ENCODE data around the gene ANGPT4. TPM values are rescaled to one million over a fixed set of nuclear protein-coding genes. Genes with fewer than 3 reads are reported as not detected.

Gene ANGPT4
- total RNA-seq, 2 experiments from 2014 or later, result not detected

GRCh38 chr20:878511-879307 lies 37.4 kb downstream of the ANGPT4 start:
- DNase-seq (peak; percentile 56), ATAC-seq (no peak)
- no peak overlapping the region for H3K4me3 Mint-ChIP-seq
- no peaks in the 10 kb centered on the region for H3K27me3 Mint-ChIP-seq (ENCODE audit: low read depth)
- H3K4me1 Mint-ChIP-seq (ENCODE audit: low read depth), result peaks cover 31% of the 10 kb centered on the region
- ChIA-PET CTCF (interaction anchor here (0.6 kb wide), 1 partner anchor 233 kb away, joined by 3 read pairs; no protein-coding TSS in a partner anchor), POLR2A (no interaction called here)
- no peaks in the 10 kb centered on the region for H3K36me3 Mint-ChIP-seq (ENCODE audit: low read depth)
- H3K9me3 Mint-ChIP-seq (ENCODE audit: insufficient read depth), result no peaks in the 10 kb centered on the region
- no peak overlapping the region for H3K27ac Mint-ChIP-seq

GRCh38 chr20:877814-878213 lies 38.3 kb downstream of the ANGPT4 start:
- Mint-ChIP-seq H3K36me3 (ENCODE audit: low read depth) (no peaks in the 10 kb centered on the region), H3K9me3 (ENCODE audit: insufficient read depth) (no peaks in the 10 kb centered on the region), H3K4me1 (ENCODE audit: low read depth) (peaks cover 32% of the 10 kb centered on the region), H3K4me3 (no peak overlapping the region), H3K27ac (no peak overlapping the region), H3K27me3 (ENCODE audit: low read depth) (no peaks in the 10 kb centered on the region)
- CTCF ChIA-PET, result interaction anchor here (1.0 kb wide), 1 partner anchor 78 kb away, joined by 3 read pairs; no protein-coding TSS in a partner anchor
- no peak for ATAC-seq
- DNase-seq, result no peak
- POLR2A ChIA-PET, result interaction anchor here (1.0 kb wide), 1 partner anchor 45 kb away, joined by 3 read pairs; the partner anchor contains the start of gene FAM110A

GRCh38 chr20:875115-875514 lies 41.0 kb downstream of the ANGPT4 start:
- no peak for ATAC-seq
- H3K4me1 Mint-ChIP-seq (ENCODE audit: low read depth), result peaks cover 9% of the 10 kb centered on the region

GRCh38 chr20:873875-874607 lies 42.1 kb downstream of the ANGPT4 start:
- DNase-seq, result no peak
- H3K27ac Mint-ChIP-seq, result no peak overlapping the region
- H3K4me1 Mint-ChIP-seq (ENCODE audit: low read depth), result peaks cover 9% of the 10 kb centered on the region
- ChIA-PET CTCF (no interaction called here), POLR2A (no interaction called here)
- no peaks in the 10 kb centered on the region for H3K9me3 Mint-ChIP-seq (ENCODE audit: insufficient read depth)
- H3K27me3 Mint-ChIP-seq (ENCODE audit: low read depth), result no peaks in the 10 kb centered on the region
- no peak for ATAC-seq
- H3K4me3 Mint-ChIP-seq, result no peak overlapping the region
- no peaks in the 10 kb centered on the region for H3K36me3 Mint-ChIP-seq (ENCODE audit: low read depth)

More at GRCh38 chr20:875115-875514, 41.0 kb downstream of the ANGPT4 start:
- ChIA-PET CTCF (interaction anchor here (0.9 kb wide), 1 partner anchor 42 kb away, joined by 3 read pairs; the partner anchor contains the start of gene FAM110A), POLR2A (no interaction called here)
- H3K4me3 Mint-ChIP-seq, result no peak overlapping the region
- DNase-seq, result no peak
- no peak overlapping the region for H3K27ac Mint-ChIP-seq
- H3K9me3 Mint-ChIP-seq (ENCODE audit: insufficient read depth), result no peaks in the 10 kb centered on the region
- H3K36me3 Mint-ChIP-seq (ENCODE audit: low read depth), result no peaks in the 10 kb centered on the region
- no peaks in the 10 kb centered on the region for H3K27me3 Mint-ChIP-seq (ENCODE audit: low read depth)

- DNase-seq (no peak), ATAC-seq (no peak)
- no peaks in the 10 kb centered on the region for H3K36me3 Mint-ChIP-seq (ENCODE audit: low read depth)
- H3K4me3 Mint-ChIP-seq, result no peak overlapping the region
- no peaks in the 10 kb centered on the region for H3K9me3 Mint-ChIP-seq (ENCODE audit: insufficient read depth)
- H3K4me1 Mint-ChIP-seq (ENCODE audit: low read depth), result peaks cover 9% of the 10 kb centered on the region
- H3K27me3 Mint-ChIP-seq (ENCODE audit: low read depth), result no peaks in the 10 kb centered on the region
- H3K27ac Mint-ChIP-seq, result no peak overlapping the region
- ChIA-PET CTCF (interaction anchor here (0.9 kb wide), 1 partner anchor 60 kb away, joined by 3 read pairs; no protein-coding TSS in a partner anchor), POLR2A (no interaction called here)
Measured at GRCh38 chr20:872855-873520, 43.1 kb downstream of the ANGPT4 start.

- no peaks in the 10 kb centered on the region for H3K36me3 Mint-ChIP-seq (ENCODE audit: low read depth)
- no peaks in the 10 kb centered on the region for H3K27me3 Mint-ChIP-seq (ENCODE audit: low read depth)
- CTCF ChIA-PET, result no interaction called here
- H3K27ac Mint-ChIP-seq, result no peak overlapping the region
- H3K4me3 Mint-ChIP-seq, result no peak overlapping the region
- no peaks in the 10 kb centered on the region for H3K9me3 Mint-ChIP-seq (ENCODE audit: insufficient read depth)
- DNase-seq (no peak), ATAC-seq (no peak)
- POLR2A ChIA-PET, result no interaction called here
- peaks cover 9% of the 10 kb centered on the region for H3K4me1 Mint-ChIP-seq (ENCODE audit: low read depth)
Measured at GRCh38 chr20:871948-872347, 44.2 kb downstream of the ANGPT4 start.

- Mint-ChIP-seq H3K9me3 (ENCODE audit: insufficient read depth) (no peaks in the 10 kb centered on the region), H3K27me3 (ENCODE audit: low read depth) (no peaks in the 10 kb centered on the region), H3K4me1 (ENCODE audit: low read depth) (peaks cover 9% of the 10 kb centered on the region), H3K36me3 (ENCODE audit: low read depth) (no peaks in the 10 kb centered on the region), H3K4me3 (no peak overlapping the region), H3K27ac (no peak overlapping the region)
- ATAC-seq, result no peak
- ChIA-PET CTCF (no interaction called here), POLR2A (no interaction called here)
- no peak for DNase-seq
Measured at GRCh38 chr20:871436-871835, 44.7 kb downstream of the ANGPT4 start.

GRCh38 chr20:870758-871157 lies 45.4 kb downstream of the ANGPT4 start:
- DNase-seq (no peak), ATAC-seq (no peak)
- H3K27me3 Mint-ChIP-seq (ENCODE audit: low read depth), result no peaks in the 10 kb centered on the region
- H3K36me3 Mint-ChIP-seq (ENCODE audit: low read depth), result no peaks in the 10 kb centered on the region
- H3K27ac Mint-ChIP-seq, result no peak overlapping the region
- no peak overlapping the region for H3K4me3 Mint-ChIP-seq
- no peaks in the 10 kb centered on the region for H3K9me3 Mint-ChIP-seq (ENCODE audit: insufficient read depth)
- ChIA-PET CTCF (no interaction called here), POLR2A (no interaction called here)
- peaks cover 9% of the 10 kb centered on the region for H3K4me1 Mint-ChIP-seq (ENCODE audit: low read depth)

- Mint-ChIP-seq H3K36me3 (ENCODE audit: low read depth) (no peaks in the 10 kb centered on the region), H3K4me3 (no peak overlapping the region), H3K27ac (no peak overlapping the region), H3K4me1 (ENCODE audit: low read depth) (peaks cover 9% of the 10 kb centered on the region), H3K27me3 (ENCODE audit: low read depth) (peaks cover 3% of the 10 kb centered on the region), H3K9me3 (ENCODE audit: insufficient read depth) (no peaks in the 10 kb centered on the region)
- ChIA-PET POLR2A (interaction anchor here (0.6 kb wide), 1 partner anchor 18 kb away, joined by 3 read pairs; no protein-coding TSS in a partner anchor), CTCF (no interaction called here)
- no peak for DNase-seq
- no peak for ATAC-seq
Measured at GRCh38 chr20:869606-870005, 46.5 kb downstream of the ANGPT4 start.

- ChIA-PET POLR2A (no interaction called here), CTCF (no interaction called here)
- ATAC-seq, result no peak
Measured at GRCh38 chr20:868279-868678, 47.9 kb downstream of the ANGPT4 start.

GRCh38 chr20:865440-865839 lies 50.7 kb downstream of the ANGPT4 start:
- POLR2A ChIA-PET, result no interaction called here
- CTCF ChIA-PET, result interaction anchor here (1.3 kb wide), 1 partner anchor 91 kb away, joined by 4 read pairs; no protein-coding TSS in a partner anchor

More at GRCh38 chr20:868279-868678, 47.9 kb downstream of the ANGPT4 start:
- no peaks in the 10 kb centered on the region for H3K36me3 Mint-ChIP-seq (ENCODE audit: low read depth)
- DNase-seq, result no peak
- no peak overlapping the region for H3K27ac Mint-ChIP-seq
- no peak overlapping the region for H3K4me3 Mint-ChIP-seq
- H3K4me1 Mint-ChIP-seq (ENCODE audit: low read depth), result peaks cover 10% of the 10 kb centered on the region
- no peaks in the 10 kb centered on the region for H3K9me3 Mint-ChIP-seq (ENCODE audit: insufficient read depth)
- peaks cover 3% of the 10 kb centered on the region for H3K27me3 Mint-ChIP-seq (ENCODE audit: low read depth)

GRCh38 chr20:860891-861290 lies 55.2 kb downstream of the ANGPT4 start:
- Mint-ChIP-seq H3K27ac (no peak overlapping the region), H3K4me1 (ENCODE audit: low read depth) (peaks cover 63% of the 10 kb centered on the region), H3K36me3 (ENCODE audit: low read depth) (peaks cover 14% of the 10 kb centered on the region), H3K9me3 (ENCODE audit: insufficient read depth) (no peaks in the 10 kb centered on the region), H3K27me3 (ENCODE audit: low read depth) (peaks cover 3% of the 10 kb centered on the region), H3K4me3 (no peak overlapping the region)
- ChIA-PET CTCF (no interaction called here), POLR2A (no interaction called here)
- no peak for ATAC-seq
- DNase-seq, result no peak

More at GRCh38 chr20:865440-865839, 50.7 kb downstream of the ANGPT4 start:
- ATAC-seq (no peak), DNase-seq (no peak)
- Mint-ChIP-seq H3K27ac (no peak overlapping the region), H3K4me1 (ENCODE audit: low read depth) (peaks cover 17% of the 10 kb centered on the region), H3K4me3 (no peak overlapping the region), H3K36me3 (ENCODE audit: low read depth) (no peaks in the 10 kb centered on the region), H3K9me3 (ENCODE audit: insufficient read depth) (no peaks in the 10 kb centered on the region), H3K27me3 (ENCODE audit: low read depth) (peaks cover 3% of the 10 kb centered on the region)
